Amniotic epithelial cell (primary cell): ENCODE data around the gene CALML4.
"Not testable (repeated sequence)": the region's sequence is repeated elsewhere in the genome, so short reads cannot be mapped to it uniquely, and the experiment has no call there.

Experiments used
- DNase-seq: peaks from one replicate; pipeline ENCODE4 v3.0.0-alpha.2; 2010; ENCODE audit warnings: low read depth

Gene CALML4

DNA sequence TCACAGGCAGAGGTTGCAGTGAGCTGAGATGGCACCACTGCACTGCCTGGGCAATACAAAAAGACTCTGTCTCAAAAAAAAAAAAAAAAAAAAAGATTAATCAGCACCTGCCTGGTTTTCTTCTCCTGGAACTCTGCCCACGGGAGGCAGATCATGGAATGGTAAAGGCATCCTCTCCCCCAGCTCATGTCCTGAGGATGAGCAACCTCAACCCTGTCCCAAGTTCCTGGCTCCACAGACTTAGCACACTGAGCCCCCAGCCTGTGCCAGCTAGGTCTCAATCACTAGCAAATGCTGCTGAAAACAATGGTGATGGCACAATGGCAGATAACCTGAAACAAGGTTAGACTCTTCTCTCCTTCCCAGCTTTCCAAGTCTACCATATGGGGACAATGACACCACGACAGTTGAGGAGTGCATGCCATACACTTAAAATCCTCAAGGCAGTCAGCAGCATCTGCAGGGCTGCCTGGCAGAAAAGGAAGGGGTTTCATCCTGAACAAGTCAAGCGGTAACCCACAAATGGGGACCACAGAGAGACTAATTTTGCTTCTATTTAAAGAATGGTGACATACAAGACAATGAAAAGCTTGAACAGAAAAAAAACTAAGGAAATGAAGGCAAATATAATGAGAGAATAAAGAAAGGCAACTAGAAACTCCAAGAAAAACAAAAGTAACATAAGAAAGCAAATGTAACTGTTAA, 19.6 kb upstream of the CALML4 start:
- no peak for DNase-seq

DNA sequence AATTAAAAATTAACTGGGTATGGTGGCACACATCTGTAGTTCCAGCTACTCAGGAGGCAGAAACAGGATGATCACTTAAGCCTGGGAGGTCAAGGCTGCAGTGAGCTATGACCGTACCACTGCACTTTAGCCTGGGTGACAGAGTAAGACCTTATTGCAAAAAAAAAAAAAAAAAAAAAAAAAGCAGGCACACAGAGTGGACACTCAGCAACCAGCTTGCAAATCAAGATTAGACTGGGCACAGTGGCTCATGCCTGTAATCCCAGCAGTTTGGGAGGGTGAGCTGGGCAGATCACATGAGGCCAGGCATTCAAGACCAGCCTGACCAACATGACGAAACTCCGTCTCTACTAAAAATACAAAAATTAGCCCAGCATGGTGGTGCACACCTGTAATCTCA, 19.0 kb upstream of the CALML4 start:
- no peak for DNase-seq

DNA sequence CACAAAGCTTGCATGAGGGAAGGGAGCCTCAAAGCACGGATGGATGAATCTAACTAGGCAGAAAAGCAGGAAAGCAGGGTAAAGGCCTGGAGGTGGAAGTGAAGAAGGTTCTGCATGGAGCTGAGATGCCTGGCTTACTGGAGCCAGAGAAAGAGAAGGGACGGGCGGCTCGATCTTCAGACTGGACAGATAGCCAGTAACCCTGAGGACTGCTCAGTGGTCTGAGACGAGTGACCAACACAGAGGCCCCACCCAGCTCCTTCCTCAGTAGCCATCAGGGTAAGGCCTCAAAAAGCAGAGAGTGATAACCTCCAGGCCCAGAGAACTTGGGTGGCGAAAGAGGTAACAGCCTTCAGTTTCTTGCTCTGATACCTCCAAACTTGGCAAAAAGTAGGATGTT, 18.0 kb upstream of the CALML4 start:
- no peak for DNase-seq

DNA sequence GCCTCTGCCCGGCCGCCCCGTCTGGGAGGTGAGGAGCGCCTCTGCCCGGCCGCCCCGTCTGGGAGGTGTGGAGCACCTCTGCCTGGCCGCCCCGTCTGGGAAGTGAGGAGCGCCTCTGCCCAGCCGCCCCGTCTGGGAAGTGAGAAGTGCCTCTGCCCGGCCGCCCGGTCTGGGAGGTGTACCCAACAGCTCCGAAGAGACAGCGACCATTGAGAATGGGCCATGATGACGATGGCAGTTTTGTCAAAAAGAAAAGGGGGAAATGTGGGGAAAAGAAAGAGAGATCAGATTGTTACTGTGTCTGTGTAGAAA, 17.3 kb upstream of the CALML4 start:
- not testable (repeated sequence) for DNase-seq

DNA sequence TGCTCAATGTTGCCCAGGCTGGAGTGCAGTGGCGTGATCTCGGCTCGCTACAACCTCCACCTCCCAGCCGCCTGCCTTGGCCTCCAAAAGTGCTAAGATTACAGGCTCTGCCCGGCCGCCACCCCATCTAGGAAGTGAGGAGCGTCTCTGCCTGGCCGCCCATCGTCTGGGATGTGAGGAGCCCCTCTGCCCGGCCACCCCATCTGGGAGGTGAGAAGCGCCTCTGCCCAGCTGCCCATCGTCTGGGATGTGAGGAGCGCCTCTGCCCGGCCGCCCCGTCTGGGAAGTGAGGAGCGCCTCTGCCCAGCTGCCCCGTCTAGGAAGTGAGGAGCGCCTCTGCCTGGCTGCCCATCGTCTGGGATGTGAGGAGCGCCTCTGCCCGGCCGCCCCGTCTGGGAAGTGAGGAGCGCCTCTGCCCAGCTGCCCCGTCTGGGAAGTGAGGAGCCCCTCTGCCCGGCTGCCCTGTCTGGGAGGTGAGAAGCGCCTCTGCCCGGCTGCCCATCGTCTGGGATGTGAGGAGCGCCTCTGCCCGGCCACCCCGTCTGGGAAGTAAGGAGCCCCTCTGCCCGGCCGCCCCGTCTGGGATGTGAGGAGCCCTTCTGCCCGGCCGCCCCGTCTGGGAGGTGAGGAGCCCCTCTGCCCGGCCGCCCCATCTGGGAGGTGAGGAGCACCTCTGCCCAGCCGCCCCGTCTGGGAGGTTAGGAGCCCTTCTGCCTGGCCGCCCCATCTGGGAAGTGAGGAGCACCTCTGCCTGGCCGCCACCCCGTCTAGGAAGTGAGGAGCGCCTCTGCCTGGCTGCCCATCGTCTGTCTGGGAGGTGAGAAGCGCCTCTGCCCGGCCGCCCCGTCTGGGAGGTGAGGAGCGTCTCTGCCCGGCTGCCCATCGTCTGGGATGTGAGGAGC, 16.6 kb upstream of the CALML4 start:
- not testable (repeated sequence) for DNase-seq

DNA sequence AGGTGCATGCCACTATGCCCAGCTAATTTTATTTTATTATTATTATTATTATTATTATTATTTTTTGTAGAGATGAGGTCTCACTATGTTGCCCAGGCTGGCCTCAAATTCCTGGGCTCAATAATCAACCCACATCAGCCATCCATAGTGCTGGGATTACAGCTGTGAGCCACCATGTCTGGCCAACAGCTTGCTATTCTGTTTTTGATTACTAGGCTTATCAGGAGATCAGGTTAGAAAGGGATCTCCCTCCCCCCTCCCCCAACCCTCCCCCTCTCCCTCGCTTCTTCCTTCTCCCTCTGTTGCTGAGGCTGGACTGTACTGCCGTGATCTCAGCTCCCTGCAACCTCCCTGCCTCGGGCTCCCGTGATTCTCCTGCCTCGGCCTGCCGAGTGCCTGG, 15.8 kb upstream of the CALML4 start:
- DNase-seq: no peak

DNA sequence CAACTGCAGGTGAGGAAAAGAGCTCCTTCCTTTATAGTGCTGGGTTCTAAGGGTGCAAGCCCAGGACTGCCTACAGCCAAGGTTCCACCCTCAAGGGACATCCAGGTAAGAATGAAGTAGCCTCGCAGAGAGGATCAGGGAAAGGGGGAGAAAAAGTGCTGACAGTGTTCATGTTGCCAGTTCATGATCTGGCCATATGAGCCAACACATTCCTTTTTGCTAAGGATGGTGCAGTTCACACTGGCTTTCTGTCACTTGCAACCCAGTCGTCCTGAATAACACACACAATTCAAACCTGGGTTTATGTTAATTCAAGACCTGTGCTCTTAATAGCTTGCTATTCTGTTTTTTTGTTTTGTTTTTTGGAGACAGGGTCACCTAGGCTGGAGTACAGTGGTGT, 15.4 kb upstream of the CALML4 start:
- DNase-seq: no peak

DNA sequence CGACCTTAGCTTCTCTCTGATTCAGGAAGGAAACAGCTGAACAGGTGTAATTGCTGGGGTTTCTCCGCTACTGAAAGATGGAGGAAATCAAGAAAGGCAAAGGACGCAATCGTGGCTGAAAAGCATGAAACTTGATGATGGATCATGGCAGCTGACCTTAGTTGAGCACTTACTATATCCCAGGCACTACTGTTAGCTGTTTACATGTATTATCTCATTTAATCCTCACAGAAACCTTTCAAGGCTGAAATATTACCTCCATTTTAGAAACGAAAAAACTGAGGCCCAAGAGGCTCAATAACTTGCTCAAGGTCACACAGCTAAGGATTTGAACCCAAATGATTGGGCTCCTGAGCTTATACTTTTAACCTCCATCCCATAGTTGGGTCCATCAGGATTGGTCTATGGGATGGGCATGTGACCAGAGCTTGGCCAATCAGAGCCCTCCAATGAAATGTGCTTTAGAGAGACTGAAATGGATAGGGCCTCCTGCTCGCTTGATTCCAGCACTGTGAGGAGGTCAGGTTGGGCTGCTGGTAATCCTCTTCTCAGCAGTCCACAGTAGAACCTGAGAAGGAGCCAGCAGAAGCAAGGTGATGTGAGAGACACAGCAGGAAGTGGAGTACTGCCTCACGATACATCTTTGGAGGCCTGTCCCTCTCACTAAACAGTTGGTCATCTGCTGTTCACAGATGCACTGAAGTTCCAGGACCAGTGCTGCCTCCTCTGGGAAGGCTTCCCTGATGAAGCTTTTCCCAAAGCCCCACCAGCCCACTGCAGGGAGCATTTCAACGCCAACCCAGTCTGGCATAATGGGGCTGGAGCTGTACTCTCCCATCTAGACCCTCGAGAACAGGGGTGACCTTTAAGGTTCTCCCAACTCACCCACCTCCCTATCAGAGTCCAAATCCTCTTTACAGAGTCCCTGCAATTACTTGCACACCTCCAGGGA, 14.0 kb upstream of the CALML4 start:
- no peak for DNase-seq

DNA sequence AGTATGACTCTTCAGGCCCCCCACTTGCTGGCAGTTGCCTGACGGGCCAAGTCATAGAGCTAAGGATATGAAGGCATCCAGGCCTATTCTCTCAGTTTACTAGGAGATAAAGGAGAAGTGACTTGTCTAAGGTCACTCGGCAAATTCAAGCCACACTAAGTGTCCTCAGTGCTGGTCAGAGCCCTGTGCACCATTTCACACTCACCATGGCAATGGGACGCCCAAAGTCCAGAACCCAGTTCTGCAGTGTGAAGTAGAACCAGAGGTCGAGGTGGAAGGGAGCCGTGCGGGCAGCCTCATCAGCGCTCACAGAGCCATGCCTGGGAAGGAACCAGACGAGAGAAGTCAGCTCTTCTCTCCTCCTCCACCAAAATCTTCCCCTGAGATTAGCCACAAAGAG, 13.2 kb upstream of the CALML4 start:
- DNase-seq: no peak

DNA sequence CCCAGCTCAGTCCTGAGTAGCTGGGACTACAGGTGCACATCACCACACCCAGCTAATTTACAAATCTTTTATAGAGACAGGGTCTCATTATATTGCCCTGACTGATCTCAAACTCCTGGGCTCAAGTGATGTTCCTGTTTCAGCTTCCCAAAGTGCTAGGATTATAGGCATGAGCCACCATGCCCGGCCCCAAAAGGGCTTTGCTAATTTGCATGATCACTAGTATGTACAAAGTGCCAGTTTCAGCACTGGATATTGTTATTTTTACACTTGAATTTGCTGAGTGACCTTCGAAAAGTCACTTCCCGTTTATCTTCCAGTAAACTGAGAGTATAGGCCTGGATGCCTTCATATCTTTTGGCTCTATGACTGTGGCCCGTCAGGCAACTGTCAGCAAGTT, 12.2 kb upstream of the CALML4 start:
- no peak for DNase-seq

DNA sequence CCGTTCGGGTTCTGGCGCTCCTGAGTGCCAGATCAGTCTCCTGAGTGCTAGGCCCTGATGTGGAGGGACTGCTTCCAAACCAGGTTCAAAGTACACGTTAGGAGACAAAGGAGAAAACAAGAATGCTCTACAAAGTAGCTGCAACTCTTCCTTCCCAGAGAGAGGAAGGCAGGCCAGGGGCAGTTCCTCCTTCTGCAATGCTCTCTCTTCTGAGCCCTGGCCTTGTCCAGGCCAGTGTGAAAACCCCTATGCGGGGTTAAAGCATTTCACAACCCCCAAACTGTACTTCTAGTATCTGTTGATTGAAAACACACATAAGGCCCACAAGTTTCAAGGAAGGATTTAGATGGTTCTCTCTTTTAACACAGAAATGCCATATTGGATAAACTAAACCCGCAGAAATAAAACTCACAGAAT, 9.7 kb upstream of the CALML4 start:
- DNase-seq: no peak

DNA sequence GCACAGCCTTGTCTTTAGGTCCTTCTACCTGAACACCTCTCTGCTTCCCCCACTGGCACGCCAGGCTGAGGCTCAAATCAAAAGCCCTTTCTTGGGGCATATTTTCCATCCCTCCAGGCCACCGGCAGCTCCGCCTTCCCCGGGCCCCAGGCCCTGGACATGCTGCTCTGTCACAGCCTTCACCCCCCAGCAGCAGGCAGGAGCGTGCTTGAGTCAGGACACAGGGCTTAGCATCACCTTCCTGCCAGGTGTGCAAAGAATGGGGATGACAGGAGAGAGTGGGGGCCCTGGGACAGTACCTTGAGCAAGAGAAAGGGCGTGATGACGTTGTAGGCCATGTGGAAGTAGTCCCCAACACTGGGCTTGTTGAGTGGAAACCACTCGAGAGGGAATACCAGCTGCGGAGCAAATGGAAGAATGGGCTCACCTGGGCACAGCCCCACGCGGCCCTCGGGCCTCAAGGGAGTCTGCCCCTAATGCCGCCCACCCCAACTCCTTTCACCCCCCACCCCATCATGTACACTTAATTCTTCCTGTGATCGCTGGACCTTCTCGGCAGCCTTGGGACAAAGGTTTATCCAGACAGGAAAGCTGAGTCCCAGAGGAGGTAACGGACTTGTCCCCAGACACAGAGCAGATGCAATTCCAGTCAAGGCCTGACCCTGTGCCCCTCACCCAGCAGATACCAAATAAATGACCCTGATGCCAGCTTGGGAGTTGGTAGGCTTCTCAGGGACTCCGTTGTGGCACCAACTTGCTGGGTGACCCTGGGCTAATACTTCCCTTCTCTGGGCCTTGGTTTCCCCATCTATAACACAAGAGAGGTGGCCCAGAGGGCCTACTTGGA, 9.1 kb upstream of the CALML4 start:
- DNase-seq: no peak

DNA sequence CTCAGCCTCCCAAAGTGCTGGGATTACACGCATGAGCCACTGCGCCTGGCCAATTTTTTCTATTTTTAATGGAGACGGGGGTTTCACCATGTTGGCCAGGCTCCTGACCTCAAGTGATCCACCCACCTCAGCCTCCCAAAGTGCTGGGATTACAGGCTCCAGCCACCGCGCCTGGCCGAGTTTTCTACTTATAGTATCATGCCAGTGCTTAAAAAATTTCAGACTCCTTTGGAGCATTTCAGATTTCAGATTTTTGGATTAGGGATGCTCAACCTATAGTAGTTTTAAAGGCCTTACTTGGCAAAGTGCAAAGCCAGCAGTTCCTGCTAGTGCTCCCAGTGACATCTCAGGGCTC, 8.3 kb upstream of the CALML4 start:
- not testable (repeated sequence) for DNase-seq

DNA sequence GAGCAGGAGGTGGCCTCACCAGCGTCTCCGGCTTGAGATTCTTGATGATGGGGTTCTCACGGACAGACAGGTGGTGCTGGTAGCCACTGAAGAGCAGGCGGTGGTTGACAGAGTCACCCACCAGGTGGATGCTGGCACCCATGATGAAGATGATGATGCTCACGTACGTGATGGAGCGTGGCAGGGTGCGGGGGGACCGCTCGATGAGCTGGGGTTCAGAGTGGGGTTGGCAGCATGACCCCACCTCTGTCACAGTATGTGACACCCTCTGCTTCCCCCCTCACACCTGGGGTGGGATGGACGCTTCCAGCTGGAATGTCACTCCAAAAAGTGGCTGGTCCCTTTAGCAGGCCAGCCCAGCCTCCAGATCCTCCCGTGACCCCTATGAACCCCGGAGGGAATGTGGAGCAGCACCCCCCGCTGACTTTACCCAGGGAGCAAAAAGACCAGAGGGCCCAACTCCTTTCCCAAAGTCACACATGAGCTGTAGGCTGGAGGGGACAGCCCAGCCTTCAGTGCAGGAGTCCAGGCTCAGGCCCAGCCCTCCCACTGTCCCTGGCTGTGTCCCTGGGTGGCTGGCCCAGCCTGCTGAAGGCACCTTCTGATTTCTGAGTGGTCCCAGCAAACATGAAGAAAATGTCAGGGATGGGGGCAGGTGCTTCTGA, 6.7 kb upstream of the CALML4 start:
- no peak for DNase-seq

DNA sequence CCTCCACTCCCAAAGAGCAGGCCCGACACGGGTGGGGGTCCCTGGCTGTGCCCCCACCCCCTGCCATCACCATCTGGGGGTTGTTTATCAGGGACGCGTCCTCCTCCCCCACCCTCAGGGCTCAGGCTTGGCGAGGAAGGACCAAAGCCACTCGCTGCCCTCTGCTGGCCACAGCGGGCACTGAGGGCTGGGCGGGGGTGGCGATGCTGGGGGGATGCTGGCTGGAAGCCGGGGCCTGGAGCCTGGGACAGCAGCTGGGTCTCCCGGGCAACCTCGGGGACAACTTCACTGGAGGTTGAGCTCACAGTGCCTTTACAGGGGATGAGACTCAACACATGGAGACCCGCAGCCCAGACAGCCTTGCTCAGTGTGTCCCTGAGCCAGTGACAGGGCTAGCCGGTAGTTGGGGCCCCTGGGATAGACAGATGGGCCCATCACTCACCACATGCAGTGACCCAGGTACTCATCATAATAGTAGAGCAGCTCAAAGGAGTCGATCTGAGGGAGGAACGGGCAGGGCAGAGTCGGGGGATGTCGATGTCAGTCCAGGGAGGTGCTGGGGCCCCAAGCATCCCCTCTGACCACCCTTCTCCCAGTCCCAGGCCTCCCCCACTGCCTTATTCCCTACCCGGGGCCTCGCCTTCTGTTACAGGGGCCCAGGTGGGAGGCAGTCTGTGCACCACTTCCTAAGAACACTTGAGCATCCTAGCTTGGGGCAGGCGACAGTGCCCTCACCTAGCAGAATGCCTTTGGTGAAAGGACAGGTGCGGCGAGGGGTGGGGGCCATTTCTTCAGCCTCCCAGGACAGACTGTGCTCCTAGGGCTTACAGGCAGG, 5.9 kb upstream of the CALML4 start:
- DNase-seq: peak; percentile 27

DNA sequence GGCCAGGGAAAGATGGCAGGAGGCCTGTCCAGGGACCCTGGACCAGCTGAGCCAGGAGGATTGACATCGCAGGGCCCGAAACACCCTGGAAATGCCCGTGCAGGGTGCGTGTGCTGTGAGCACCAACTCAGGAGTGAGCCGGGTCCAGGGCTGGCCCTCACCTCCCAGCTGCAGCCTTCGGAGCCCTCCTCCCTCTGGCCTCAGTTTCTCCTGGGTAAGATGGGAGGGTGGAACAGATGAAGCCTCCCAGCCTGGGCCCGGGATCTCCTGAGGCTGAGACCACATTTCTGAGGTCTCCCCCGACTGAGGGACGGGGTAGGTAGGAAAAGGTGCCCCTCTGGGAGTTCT, 5.3 kb upstream of the CALML4 start:
- no peak for DNase-seq

DNA sequence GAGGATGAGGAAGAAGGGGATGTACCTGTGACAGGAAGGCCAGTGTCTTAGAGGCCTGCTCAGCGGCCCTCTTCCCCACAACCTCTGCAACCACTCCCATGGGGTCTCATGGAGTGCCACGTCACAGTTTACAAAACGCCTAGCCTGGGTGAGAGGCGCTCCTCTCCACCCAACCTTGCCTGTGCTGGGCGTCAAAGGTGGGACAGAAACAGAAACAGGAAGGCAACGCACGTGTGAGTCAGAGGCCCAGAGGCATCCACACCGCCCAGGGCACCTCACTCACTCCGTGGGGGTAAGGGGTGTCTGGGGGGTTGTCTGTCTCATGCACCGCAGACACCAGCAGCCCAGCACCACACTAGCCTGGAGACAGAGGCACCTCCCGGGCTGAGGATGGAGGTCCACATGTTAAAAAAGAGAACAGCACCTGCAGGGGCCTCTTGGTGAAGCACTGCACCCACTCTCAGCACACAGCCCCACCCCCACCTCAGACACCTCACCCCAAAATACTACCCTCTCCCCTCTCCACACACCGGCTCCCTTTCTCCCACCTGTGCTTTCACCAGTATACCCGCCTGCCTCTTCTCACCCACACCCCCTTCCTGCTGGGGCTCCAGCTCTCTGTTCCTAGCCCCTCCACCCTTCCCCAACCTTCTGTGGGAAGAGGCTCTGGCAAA, 4.7 kb upstream of the CALML4 start:
- no peak for DNase-seq

DNA sequence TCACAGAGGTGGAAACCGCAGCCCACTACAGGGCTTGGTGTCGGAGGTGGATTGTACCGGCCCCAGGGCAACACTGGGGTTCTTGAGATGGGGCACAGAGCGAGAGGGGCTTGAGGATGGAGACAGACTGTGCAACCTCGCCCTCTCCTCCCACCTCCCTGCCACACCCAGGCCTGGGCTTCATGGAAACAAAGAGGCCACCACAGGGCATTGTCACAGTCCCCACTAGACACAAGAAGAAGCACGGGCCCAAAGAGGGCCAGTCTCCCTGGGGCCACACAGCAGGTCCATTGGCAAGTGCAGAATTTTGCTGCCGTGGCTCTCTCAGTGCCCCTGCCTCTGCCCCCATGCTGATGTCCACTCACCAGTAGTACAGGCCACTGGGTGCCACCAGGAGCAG, 4.1 kb upstream of the CALML4 start:
- DNase-seq: no peak

DNA sequence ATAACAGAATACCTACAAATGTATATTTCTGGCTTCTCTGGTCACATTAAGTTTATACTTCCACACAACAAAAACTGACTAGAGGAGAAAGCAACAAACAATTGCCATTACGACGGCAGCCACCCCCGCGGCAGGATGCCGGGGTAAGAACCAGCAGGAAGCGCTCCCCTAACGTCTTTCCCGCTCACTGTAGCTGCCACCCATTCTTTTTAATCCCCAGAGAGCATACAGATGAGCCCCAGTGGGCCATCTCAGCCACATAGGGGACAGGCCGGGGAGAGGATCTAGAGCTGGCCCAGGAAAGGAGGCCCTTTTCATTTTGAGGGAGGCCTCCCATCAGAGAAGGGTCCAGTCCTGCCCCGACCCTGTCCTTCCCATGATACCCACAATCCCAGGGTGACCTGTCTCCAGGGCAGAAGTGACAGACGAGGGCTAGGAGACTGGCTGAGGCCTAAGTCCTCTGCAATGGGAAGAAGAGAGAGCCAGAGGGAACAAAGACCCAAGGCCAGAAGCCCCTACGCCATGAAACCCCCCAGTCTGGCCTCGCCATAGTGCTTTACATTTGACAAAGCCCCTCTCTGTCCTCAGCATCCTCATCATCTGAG, 3.6 kb upstream of the CALML4 start:
- DNase-seq: no peak
